B cell (primary cell): ENCODE results near the gene EHD3. TPM values are rescaled to one million over a fixed set of nuclear protein-coding genes. Genes with fewer than 3 reads are reported as not detected.

Source experiments
- ATAC-seq: fragments of 200-7000 bp; cut with Tn5 transposase; one replicate; pipeline ENCODE4 v1.10.0; 2021; ENCODE audit warnings: low read depth, mild to moderate bottlenecking, moderate number of reproducible peaks, moderate library complexity
- CTCF ChIA-PET: fragments of 350-600 bp; sonication (Branson Sonifier 250); formaldehyde crosslinking; loops from one replicate; lab custom pipeline; 2021; ENCODE audit warnings: antibody characterized with exemption, inconsistent platforms; lab: Charles Lee
- POLR2A ChIA-PET: fragments of 350-600 bp; sonication (Branson Sonifier 250); formaldehyde crosslinking; loops from one replicate; lab custom pipeline; 2021; ENCODE audit warnings: antibody characterized with exemption; lab: Charles Lee
- DNase-seq: peaks from one replicate; pipeline ENCODE4 v3.0.0; 2013
- H2AFZ ChIP-seq: 2 replicates; pipeline ENCODE4 v1.6.1; 2012; ENCODE audit warnings: mild to moderate bottlenecking, low read depth, low read length; ENCODE audit not compliant: insufficient read depth, poor library complexity, severe bottlenecking
- H3K27ac ChIP-seq, 2 donors: 1 replicate in 1 of 2; 2 replicates in 1 of 2; pipeline ENCODE4 v1.5.1; 2012 to 2013; ENCODE audit warnings: low read length in 2 of 2, mild to moderate bottlenecking in 2 of 2, moderate library complexity in 1 of 2
- H3K27me3 ChIP-seq, 4 experiments: fragments of 200-600 bp in 1 of 4; sonication (generic) in 1 of 4; replicated peaks in 1 of 4; 1 replicate in 2 of 4; 2 replicates in 2 of 4; pipeline versions ENCODE4 v1.6.1 to v1.7.0; 2013 to 2016; ENCODE audit warnings: low read length in 3 of 4, mild to moderate bottlenecking in 2 of 4, mixed read lengths in 1 of 4, moderate library complexity in 1 of 4; ENCODE audit not compliant: insufficient read depth in 4 of 4, control insufficient read depth in 3 of 4; ENCODE audit errors: control extremely low read depth in 1 of 4
- H3K36me3 ChIP-seq, 2 experiments: replicated peaks in 1 of 2; 1 replicate in 1 of 2; 2 replicates in 1 of 2; pipeline versions ENCODE4 v1.6.1 to v1.7.1; 2013; ENCODE audit warnings: low read length in 1 of 2; ENCODE audit not compliant: insufficient read depth in 2 of 2, control insufficient read depth in 1 of 2; ENCODE audit errors: control extremely low read depth in 1 of 2, extremely low read depth in 1 of 2
- H3K4me1 ChIP-seq, 2 donors: fragments of 200-600 bp in 1 of 2; sonication (generic) in 1 of 2; 1 replicate in 1 of 2; 2 replicates in 1 of 2; pipeline versions ENCODE4 v1.5.1 to v1.6.1; 2013 to 2017; ENCODE audit warnings: low read length in 2 of 2; ENCODE audit not compliant: control insufficient read depth in 2 of 2, insufficient read depth in 2 of 2
- H3K4me2 ChIP-seq: replicated peaks from 2 replicates; pipeline ENCODE3; 2012; ENCODE audit warnings: mild to moderate bottlenecking, low read depth, low read length; ENCODE audit not compliant: poor library complexity, severe bottlenecking
- H3K4me3 ChIP-seq, 5 experiments: fragments of 200-600 bp in 1 of 5; sonication (generic) in 1 of 5; 1 replicate in 3 of 5; 2 replicates in 2 of 5; pipeline versions ENCODE4 v1.5.1 to v1.7.0; 2011 to 2016; ENCODE audit warnings: low read length in 4 of 5, mild to moderate bottlenecking in 4 of 5, low read depth in 2 of 5, control low read depth in 1 of 5, moderate library complexity in 1 of 5; ENCODE audit not compliant: insufficient read depth in 1 of 5; ENCODE audit errors: control extremely low read depth in 1 of 5, extremely low read depth in 1 of 5
- H3K79me2 ChIP-seq: fragments of 200-600 bp; sonication (generic); one replicate; pipeline ENCODE4 v1.6.0; 2016; ENCODE audit warnings: low read length; ENCODE audit not compliant: control insufficient read depth, insufficient read depth
- H3K9ac ChIP-seq: fragments of 200-600 bp; sonication (generic); 2 replicates; pipeline ENCODE4 v1.6.1; 2017; ENCODE audit warnings: mild to moderate bottlenecking, low read length, moderate library complexity
- H3K9me3 ChIP-seq, 3 donors: one replicate each; pipeline versions ENCODE4 v1.6.1 to v1.7.1; 2013; ENCODE audit warnings: low read length in 2 of 3; ENCODE audit not compliant: control insufficient read depth in 2 of 3, insufficient read depth in 1 of 3; ENCODE audit errors: control extremely low read depth in 1 of 3
- H4K20me1 ChIP-seq: 2 replicates; pipeline ENCODE4 v1.6.0; 2012; ENCODE audit warnings: mild to moderate bottlenecking, low read length; ENCODE audit not compliant: insufficient read depth, control insufficient read depth, poor library complexity, severe bottlenecking
- H3K27ac Mint-ChIP-seq: one replicate; pipeline ENCODE4 v1.8.0; 2021; ENCODE audit warnings: mixed read lengths
- H3K27me3 Mint-ChIP-seq: one replicate; pipeline ENCODE4 v1.8.0; 2021; ENCODE audit warnings: mixed read lengths
- H3K4me1 Mint-ChIP-seq: one replicate; pipeline ENCODE4 v1.8.0; 2021; ENCODE audit warnings: mixed read lengths
- H3K4me3 Mint-ChIP-seq: one replicate; pipeline ENCODE4 v1.8.0; 2021; ENCODE audit warnings: mixed read lengths
- H3K9me3 Mint-ChIP-seq: one replicate; pipeline ENCODE4 v1.8.0; 2022; ENCODE audit warnings: mixed read lengths; ENCODE audit not compliant: insufficient read depth
- CTCF ChIP-seq: fragments of 200-600 bp; IDR thresholded peaks from one replicate; pipeline ENCODE4 v1.8.0; 2022; ENCODE audit warnings: antibody characterized with exemption, mild to moderate bottlenecking
- EZH2 ChIP-seq: IDR thresholded peaks from 2 replicates; pipeline ENCODE4 v1.6.1; 2012; ENCODE audit warnings: borderline replicate concordance, low read depth, mild to moderate bottlenecking, moderate library complexity, low read length; ENCODE audit not compliant: insufficient read depth, poor library complexity, severe bottlenecking
- WGBS: methylation state at CpG from one replicate; pipeline ENCODE4 v1.1.5; 2013; ENCODE audit warnings: missing lambda C conversion rate; ENCODE audit not compliant: insufficient coverage; 5-methylcytosine and 5-hydroxymethylcytosine counted together
- intact Hi-C: fragments of 100-400 bp; cut with micrococcal nuclease; formaldehyde crosslinking; loops from one replicate; pipeline ENCODE4 v1.10.0; 2022
- polyA plus RNA-seq: library from polyadenylated mRNA; depleted of rRNA; stranded (reverse); fragments of >200 nt; gene quantifications from 2 replicates; pipeline ENCODE4 v1.2.3, GENCODE V29; 2012
- total RNA-seq, 2 donors: library from RNA; stranded (reverse); fragments of 120-200 nt in 1 of 2; gene quantifications; 1 replicate in 1 of 2; 2 replicates in 1 of 2; pipeline versions ENCODE4 v1.2.3 to v1.2.4, GENCODE V29; 2013 to 2022

The EHD3 gene
- total and polyA plus RNA-seq, 2 donors (not counting 1 experiment from before 2014, with no cell fraction given), result 19.0 to 60.5 TPM

GRCh38 chr2:31277621-31278020 lies 43.7 kb downstream of the EHD3 start:
- Histone ChIP-seq H3K27ac (no peak overlapping the region), H4K20me1 (no peaks in the 10 kb centered on the region), H3K79me2 (no peaks in the 10 kb centered on the region), H3K27me3 (no peaks in the 10 kb centered on the region), H3K4me3 (no peak overlapping the region), H3K4me2 (no peak overlapping the region), H3K4me1 (no peaks in the 10 kb centered on the region), H3K9me3 (no peaks in the 10 kb centered on the region), H3K36me3 (no peaks in the 10 kb centered on the region), H2AFZ (no peak overlapping the region), H3K9ac (no peak overlapping the region)
- peaks cover 5% of the 10 kb centered on the region for H3K27me3 Mint-ChIP-seq
- DNase-seq (no peak), ATAC-seq (no peak)
- no peaks in the 10 kb centered on the region for H3K9me3 Mint-ChIP-seq
- no peak overlapping the region for H3K27ac Mint-ChIP-seq
- ChIA-PET CTCF (no interaction called here), POLR2A (no interaction called here)
- WGBS, result no CpG with 5 or more reads among the region's 4 CpGs
- H3K4me1 Mint-ChIP-seq, result no peaks in the 10 kb centered on the region
- no peak for TF ChIP-seq CTCF
- TF ChIP-seq EZH2, result no peak
- H3K4me3 Mint-ChIP-seq, result no peak overlapping the region
- intact Hi-C loops, result no loop called here

GRCh38 chr2:31282634-31283033 lies 48.7 kb downstream of the EHD3 start:
- no peak overlapping the region for H3K4me3 Mint-ChIP-seq
- POLR2A ChIA-PET, result no interaction called here
- H3K4me1 ChIP-seq, result no peaks in the 10 kb centered on the region

More at GRCh38 chr2:31282634-31283033, 48.7 kb downstream of the EHD3 start:
- H3K4me2 ChIP-seq, result no peak overlapping the region
- ATAC-seq (no peak), DNase-seq (no peak)
- no peaks in the 10 kb centered on the region for H4K20me1 ChIP-seq
- H3K9me3 ChIP-seq, result no peaks in the 10 kb centered on the region
- CTCF ChIA-PET, result interaction anchor here (0.9 to 4.7 kb wide), 4 partner anchors 51 to 571 kb away, joined by 3 to 22 read pairs (median 4); no protein-coding TSS in a partner anchor
- no peak for TF ChIP-seq CTCF
- no peak for TF ChIP-seq EZH2
- Mint-ChIP-seq H3K27ac (no peak overlapping the region), H3K27me3 (no peaks in the 10 kb centered on the region), H3K4me1 (peaks cover 7% of the 10 kb centered on the region), H3K9me3 (no peaks in the 10 kb centered on the region)
- intact Hi-C loops, result loop anchor here (5.0 kb wide), 1 partner anchor 50 kb away; no protein-coding TSS in a partner anchor
- no peaks in the 10 kb centered on the region for H3K27me3 ChIP-seq
- 100% methylated on average over 2 of the region's 2 CpGs for WGBS
- no peaks in the 10 kb centered on the region for H3K79me2 ChIP-seq
- H3K27ac ChIP-seq, result no peak overlapping the region
- H3K4me3 ChIP-seq, result no peak overlapping the region
- H3K9ac ChIP-seq, result no peak overlapping the region
- no peak overlapping the region for H2AFZ ChIP-seq
- no peaks in the 10 kb centered on the region for H3K36me3 ChIP-seq
